Measurements from ENCODE around the gene DAB2IP.

DAB2IP gene

GRCh38 chr9:121651295-121652020 lies at the start of gene DAB2IP:
DAB2IP (plus strand) TSS chr9:121651634; CDS start chr9:121651776, 142 bp downstream.
- H3K4me3 ChIP-seq (ENCODE audit: low read depth, low read length): peak within 1 kb of the TSS; percentile 44
- DNase-seq (ENCODE audit: low read depth): peak; percentile 20
- no peak for TF ChIP-seq CTCF (conservative IDR thresholded peaks at IDR 0.05; ENCODE audit: low read depth, low read length)

- H3K4me3 ChIP-seq (ENCODE audit: low read depth, low read length): no peak overlapping the region
- no peak for TF ChIP-seq CTCF (conservative IDR thresholded peaks at IDR 0.05; ENCODE audit: low read depth, low read length)
- no peak for DNase-seq (ENCODE audit: low read depth)
Measured at GRCh38 chr9:121603028-121603427, 48.4 kb upstream of the DAB2IP start.

GRCh38 chr9:121604242-121604641 lies 47.2 kb upstream of the DAB2IP start:
- TF ChIP-seq CTCF (conservative IDR thresholded peaks at IDR 0.05; ENCODE audit: low read depth, low read length): no peak
- H3K4me3 ChIP-seq (ENCODE audit: low read depth, low read length): no peak overlapping the region
- DNase-seq (ENCODE audit: low read depth): no peak

- DNase-seq (ENCODE audit: low read depth): no peak
- H3K4me3 ChIP-seq (ENCODE audit: low read depth, low read length): no peak overlapping the region
Measured at GRCh38 chr9:121604654-121605053, 46.8 kb upstream of the DAB2IP start.

GRCh38 chr9:121607434-121608167 lies 43.8 kb upstream of the DAB2IP start:
- no peak for DNase-seq (ENCODE audit: low read depth)
- no peak overlapping the region for H3K4me3 ChIP-seq (ENCODE audit: low read depth, low read length)
- no peak for TF ChIP-seq CTCF (conservative IDR thresholded peaks at IDR 0.05; ENCODE audit: low read depth, low read length)

More at GRCh38 chr9:121604654-121605053, 46.8 kb upstream of the DAB2IP start:
- TF ChIP-seq CTCF (conservative IDR thresholded peaks at IDR 0.05; ENCODE audit: low read depth, low read length): no peak

- no peak overlapping the region for H3K4me3 ChIP-seq (ENCODE audit: low read depth, low read length)
- TF ChIP-seq CTCF (conservative IDR thresholded peaks at IDR 0.05; ENCODE audit: low read depth, low read length): no peak
- DNase-seq (ENCODE audit: low read depth): no peak
Measured at GRCh38 chr9:121608168-121608853, 43.1 kb upstream of the DAB2IP start.

Measured in choroid plexus epithelial cell (primary cell).